HG02943 (cell line): ENCODE measurements around the gene TTR.

ENCODE experiments used
- ATAC-seq: cut with Tn5 transposase; IDR thresholded peaks from one replicate; pipeline ENCODE4 v1.9.1; 2021; ENCODE audit warnings: mild to moderate bottlenecking, low read depth, moderate library complexity; ENCODE audit not compliant: unreplicated experiment

Gene TTR

GRCh38 chr18:31591628-31592027 lies at the start of gene TTR:
Gene TTR (plus strand): TSS chr18:31591877. CDS start chr18:31591903, 26 bp downstream.
- ATAC-seq = no peak

- no peak for ATAC-seq
Measured at GRCh38 chr18:31546476-31546875, 45.2 kb upstream of the TTR start.

- no peak for ATAC-seq
Measured at GRCh38 chr18:31548853-31549252, 42.8 kb upstream of the TTR start.

GRCh38 chr18:31549416-31549815 lies 42.3 kb upstream of the TTR start:
- ATAC-seq = no peak

- ATAC-seq = no peak
Measured at GRCh38 chr18:31551883-31552282, 39.8 kb upstream of the TTR start.

GRCh38 chr18:31553800-31554199 lies 37.9 kb upstream of the TTR start:
- ATAC-seq = no peak

- no peak for ATAC-seq
Measured at GRCh38 chr18:31554776-31555175, 36.9 kb upstream of the TTR start.

GRCh38 chr18:31555971-31556747 lies 35.5 kb upstream of the TTR start:
- ATAC-seq = peak; percentile 66

GRCh38 chr18:31557446-31557845 lies 34.2 kb upstream of the TTR start:
- no peak for ATAC-seq

- ATAC-seq = no peak
Measured at GRCh38 chr18:31558567-31558966, 33.1 kb upstream of the TTR start.

- no peak for ATAC-seq
Measured at GRCh38 chr18:31562726-31563125, 29.0 kb upstream of the TTR start.

GRCh38 chr18:31563778-31564177 lies 27.9 kb upstream of the TTR start:
- ATAC-seq = no peak

GRCh38 chr18:31565345-31565744 lies 26.3 kb upstream of the TTR start:
- no peak for ATAC-seq

- ATAC-seq = no peak
Measured at GRCh38 chr18:31565782-31566512, 25.7 kb upstream of the TTR start.

GRCh38 chr18:31566576-31567306 lies 24.9 kb upstream of the TTR start:
- no peak for ATAC-seq

- no peak for ATAC-seq
Measured at GRCh38 chr18:31572368-31572767, 19.3 kb upstream of the TTR start.

- no peak for ATAC-seq
Measured at GRCh38 chr18:31573051-31573450, 18.6 kb upstream of the TTR start.

GRCh38 chr18:31574359-31574758 lies 17.3 kb upstream of the TTR start:
- ATAC-seq = no peak

GRCh38 chr18:31575515-31576257 lies 16.0 kb upstream of the TTR start:
- ATAC-seq = no peak

GRCh38 chr18:31576670-31577069 lies 15.0 kb upstream of the TTR start:
- ATAC-seq = peak; percentile 59

- ATAC-seq = no peak
Measured at GRCh38 chr18:31577195-31577594, 14.5 kb upstream of the TTR start.
